Camera-type eye (tissue), 1 donor: ENCODE data around the gene FOXQ1. TPM values are rescaled to one million over a fixed set of nuclear protein-coding genes. Genes with fewer than 3 reads are reported as not detected.

Experiments used
- total RNA-seq: library from RNA; depleted of rRNA; stranded (reverse); fragments of >200 nt; gene quantifications from one replicate; pipeline ENCODE4 v1.2.3, GENCODE V29; 2014

Gene FOXQ1, protein sequence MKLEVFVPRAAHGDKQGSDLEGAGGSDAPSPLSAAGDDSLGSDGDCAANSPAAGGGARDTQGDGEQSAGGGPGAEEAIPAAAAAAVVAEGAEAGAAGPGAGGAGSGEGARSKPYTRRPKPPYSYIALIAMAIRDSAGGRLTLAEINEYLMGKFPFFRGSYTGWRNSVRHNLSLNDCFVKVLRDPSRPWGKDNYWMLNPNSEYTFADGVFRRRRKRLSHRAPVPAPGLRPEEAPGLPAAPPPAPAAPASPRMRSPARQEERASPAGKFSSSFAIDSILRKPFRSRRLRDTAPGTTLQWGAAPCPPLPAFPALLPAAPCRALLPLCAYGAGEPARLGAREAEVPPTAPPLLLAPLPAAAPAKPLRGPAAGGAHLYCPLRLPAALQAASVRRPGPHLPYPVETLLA
- total RNA-seq: 2.7 TPM

DNA sequence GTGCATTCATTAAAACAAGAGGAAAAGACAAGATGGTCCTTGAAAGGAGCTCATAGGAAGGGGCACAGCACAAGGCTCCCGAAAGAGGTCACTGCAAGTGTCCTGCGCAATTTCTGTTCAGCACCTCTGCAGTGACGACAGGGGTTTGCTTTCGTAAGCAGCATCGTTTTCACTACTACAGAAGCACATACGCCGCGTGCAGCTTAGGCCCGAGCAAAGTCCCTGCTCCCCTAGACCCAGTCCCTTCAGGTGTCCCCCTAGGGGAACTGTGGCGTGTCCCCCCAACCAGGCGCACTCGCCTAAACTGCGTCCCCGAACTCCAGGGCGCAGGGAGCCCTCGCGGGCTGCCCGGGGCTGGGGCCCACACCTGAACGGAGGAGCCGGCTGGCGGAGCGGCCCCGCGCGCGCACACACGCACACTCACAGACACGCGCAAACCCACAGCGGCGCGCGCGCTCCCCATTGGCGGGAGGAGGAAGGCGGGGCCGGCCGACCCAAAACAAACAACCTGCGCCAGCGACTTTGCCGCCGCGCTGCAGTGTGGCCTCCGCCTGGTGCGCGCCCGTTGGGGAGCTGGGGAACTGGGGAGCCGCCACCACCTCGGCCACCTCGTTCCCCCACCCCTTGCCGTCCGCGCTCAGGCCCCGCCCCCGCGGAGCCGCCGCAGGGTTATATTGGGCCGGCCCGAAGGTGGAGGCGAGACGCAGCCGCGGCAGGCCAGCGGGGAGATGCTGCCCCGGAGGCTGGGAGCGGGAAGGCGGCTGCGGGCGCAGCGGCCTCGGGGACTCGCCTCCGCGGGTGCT lies at the start of gene FOXQ1:
TSS of gene FOXQ1 (plus strand) at position 699 of the 803 bp plus-strand sequence. CDS start 607 bp downstream, outside the sequence.

Other genes starting within 250 kb of the FOXQ1 start
- 18.0 TPM for gene FOXF2, start 77.5 kb downstream of the FOXQ1 start, total RNA-seq